ENCODE data around the gene TRAPPC1.

TRAPPC1 gene

GRCh38 chr17:7922845-7923628 is 8.7 kb downstream of the TRAPPC1 start:
- peak; percentile 14; the same call in 1 of the 2 replicates for TF ChIP-seq CTCF (IDR thresholded peaks at IDR 0.05; ENCODE audit: low read depth, low read length)
- DNase-seq = peak; percentile 69
- Histone ChIP-seq H3K27me3 (no peaks in the 10 kb centered on the region), H3K36me3 (no peaks in the 10 kb centered on the region), H3K4me3 (ENCODE audit: low read depth, low read length) (peak overlapping the region; percentile 22; the same call in 1 of the 2 replicates), H3K9me3 (no peaks in the 10 kb centered on the region), H3K4me1 (no peaks in the 10 kb centered on the region)

- Histone ChIP-seq H3K27me3 (no peaks in the 10 kb centered on the region), H3K4me1 (no peaks in the 10 kb centered on the region), H3K9me3 (no peaks in the 10 kb centered on the region), H3K4me3 (ENCODE audit: low read depth, low read length) (peak overlapping the region; percentile 22; the same call in 1 of the 2 replicates), H3K36me3 (no peaks in the 10 kb centered on the region)
- DNase-seq = no peak
- TF ChIP-seq CTCF (IDR thresholded peaks at IDR 0.05; ENCODE audit: low read depth, low read length) = no peak
Measured at GRCh38 chr17:7922269-7922844, 9.4 kb downstream of the TRAPPC1 start.

- peaks cover 3% of the 10 kb centered on the region; the same call in 1 of the 2 replicates for H3K9me3 ChIP-seq
- H3K27me3 ChIP-seq = no peaks in the 10 kb centered on the region
- no peak overlapping the region for H3K4me3 ChIP-seq (ENCODE audit: low read depth, low read length)
- no peak for TF ChIP-seq CTCF (IDR thresholded peaks at IDR 0.05; ENCODE audit: low read depth, low read length)
- H3K36me3 ChIP-seq = no peaks in the 10 kb centered on the region
- H3K4me1 ChIP-seq = peaks cover 2% of the 10 kb centered on the region; the same call in 1 of the 2 replicates
- no peak for DNase-seq
Measured at GRCh38 chr17:7916808-7917207, 14.9 kb downstream of the TRAPPC1 start.

- TF ChIP-seq CTCF (IDR thresholded peaks at IDR 0.05; ENCODE audit: low read depth, low read length) = no peak
- no peak overlapping the region for H3K4me3 ChIP-seq (ENCODE audit: low read depth, low read length)
- DNase-seq = no peak
- peaks cover 2% of the 10 kb centered on the region; the same call in 1 of the 2 replicates for H3K4me1 ChIP-seq
- H3K9me3 ChIP-seq = peaks cover 3% of the 10 kb centered on the region; the same call in 1 of the 2 replicates
- H3K36me3 ChIP-seq = no peaks in the 10 kb centered on the region
- no peaks in the 10 kb centered on the region for H3K27me3 ChIP-seq
Measured at GRCh38 chr17:7916385-7916682, 15.4 kb downstream of the TRAPPC1 start.

- DNase-seq = peak; percentile 89
- H3K4me3 ChIP-seq (ENCODE audit: low read depth, low read length) = peak within 1 kb of the TSS; percentile 57
- H3K27me3 ChIP-seq = no peaks in the 10 kb centered on the region
- no peak for TF ChIP-seq CTCF (IDR thresholded peaks at IDR 0.05; ENCODE audit: low read depth, low read length)
- peaks cover 3% of the 10 kb centered on the region; the same call in 1 of the 2 replicates for H3K9me3 ChIP-seq
- peaks cover 2% of the 10 kb centered on the region; the same call in 1 of the 2 replicates for H3K4me1 ChIP-seq
- no peaks in the 10 kb centered on the region for H3K36me3 ChIP-seq
Measured at GRCh38 chr17:7915611-7916384, 15.9 kb downstream of the TRAPPC1 start, which contains the start of gene RNF227. Gene RNF227 (minus strand): TSS chr17:7916289. CDS start chr17:7916195, 94 bp downstream.
